Neural progenitor cell (in vitro differentiated cells): ENCODE results near the gene OR14C36. TPM values are rescaled to one million over a fixed set of nuclear protein-coding genes. Genes with fewer than 3 reads are reported as not detected.
"Not testable (repeated sequence)": the region's sequence is repeated elsewhere in the genome, so short reads cannot be mapped to it uniquely, and the experiment has no call there.

Source experiments
- DNase-seq: peaks from one replicate; pipeline ENCODE4 v3.0.0-alpha.2; 2016; ENCODE audit warnings: low spot score
- H2AFZ ChIP-seq: fragments of 200-600 bp; sonication (generic); replicated peaks from 2 replicates; pipeline ENCODE4 v1.6.1; 2016; ENCODE audit warnings: antibody characterized with exemption
- H3F3A ChIP-seq: fragments of 200-600 bp; sonication (generic); 2 replicates; pipeline ENCODE4 v1.6.1; 2016; ENCODE audit warnings: antibody characterized with exemption, low read depth
- H3K27ac ChIP-seq: fragments of 200-600 bp; sonication (generic); 2 replicates; pipeline ENCODE4 v1.5.1; 2016; ENCODE audit warnings: mild to moderate bottlenecking
- H3K27me3 ChIP-seq: fragments of 200-600 bp; sonication (generic); 2 replicates; pipeline ENCODE4 v1.6.1; 2016; ENCODE audit warnings: mild to moderate bottlenecking, moderate library complexity
- H3K36me3 ChIP-seq: fragments of 200-600 bp; sonication (generic); 2 replicates; pipeline ENCODE4 v1.5.1; 2016
- H3K4me1 ChIP-seq: fragments of 200-600 bp; sonication (generic); 2 replicates; pipeline ENCODE4 v1.6.1; 2016; ENCODE audit warnings: mixed run types
- H3K4me2 ChIP-seq: fragments of 200-600 bp; sonication (generic); 2 replicates; pipeline ENCODE4 v1.6.1; 2016
- H3K4me3 ChIP-seq: fragments of 200-600 bp; sonication (generic); 2 replicates; pipeline ENCODE4 v1.5.1; 2016
- H3K79me2 ChIP-seq: fragments of 200-600 bp; sonication (generic); 2 replicates; pipeline ENCODE4 v1.6.1; 2016; ENCODE audit warnings: low read depth
- H3K9ac ChIP-seq: fragments of 200-600 bp; sonication (generic); 2 replicates; pipeline ENCODE4 v1.6.1; 2016
- H3K9me3 ChIP-seq: fragments of 200-600 bp; sonication (generic); 2 replicates; pipeline ENCODE4 v1.5.1; 2016; ENCODE audit warnings: low read depth
- H4K20me1 ChIP-seq: fragments of 200-600 bp; sonication (generic); 2 replicates; pipeline ENCODE4 v1.6.1; 2016; ENCODE audit warnings: low read depth
- H3K27ac Mint-ChIP-seq: 3 replicates; pipeline ENCODE4 v1.8.0; 2021; ENCODE audit warnings: mixed read lengths
- H3K27me3 Mint-ChIP-seq: 2 replicates; pipeline ENCODE4 v1.8.0; 2022; ENCODE audit warnings: low read depth, mild to moderate bottlenecking, inconsistent platforms, moderate library complexity, mixed read lengths; ENCODE audit not compliant: insufficient read depth
- H3K36me3 Mint-ChIP-seq: 3 replicates; pipeline ENCODE4 v1.8.0; 2021; ENCODE audit warnings: mixed read lengths
- H3K4me1 Mint-ChIP-seq: 3 replicates; pipeline ENCODE4 v1.8.0; 2021; ENCODE audit warnings: mixed read lengths
- H3K4me3 Mint-ChIP-seq: 3 replicates; pipeline ENCODE4 v1.8.0; 2021; ENCODE audit warnings: mild to moderate bottlenecking, moderate library complexity, mixed read lengths
- H3K9me3 Mint-ChIP-seq: 3 replicates; pipeline ENCODE4 v1.8.0; 2020; ENCODE audit warnings: mixed read lengths
- CTCF ChIP-seq: fragments of 200-600 bp; sonication (generic); IDR thresholded peaks from 2 replicates; pipeline ENCODE4 v1.5.1; 2017; ENCODE audit warnings: antibody characterized with exemption, mild to moderate bottlenecking
- EZH2 ChIP-seq: fragments of 200-600 bp; sonication (generic); IDR thresholded peaks from 2 replicates; pipeline ENCODE4 v1.6.1; 2017; ENCODE audit warnings: antibody characterized with exemption, mild to moderate bottlenecking, moderate library complexity
- EZH2phosphoT487 ChIP-seq: fragments of 200-600 bp; sonication (generic); IDR thresholded peaks from 2 replicates; pipeline ENCODE4 v1.6.1; 2017; ENCODE audit warnings: antibody characterized with exemption
- total RNA-seq: library from RNA; depleted of rRNA; stranded (reverse); fragments of >200 nt; gene quantifications from 2 replicates; pipeline ENCODE4 v1.2.3, GENCODE V29; 2015; ENCODE audit warnings: low replicate concordance

OR14C36 gene
- total RNA-seq = not detected in 2 replicates

DNA sequence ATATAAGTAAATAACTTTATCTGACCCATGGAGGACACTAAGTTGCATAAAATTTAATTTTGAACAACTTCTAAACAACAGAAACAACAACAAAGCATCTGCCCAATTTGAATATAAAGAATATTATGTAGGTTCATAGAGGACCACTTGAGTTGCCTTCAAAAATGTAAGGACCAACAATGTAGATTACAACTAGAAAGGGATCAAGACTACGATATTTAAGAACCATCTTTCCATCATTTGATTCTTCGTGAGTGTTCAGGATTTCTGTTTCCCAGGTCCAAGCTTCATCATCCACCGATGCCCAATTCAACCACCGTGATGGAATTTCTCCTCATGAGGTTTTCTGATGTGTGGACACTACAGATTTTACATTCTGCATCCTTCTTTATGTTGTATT, at the start of gene OR14C36:
TSS of gene OR14C36 (plus strand) at position 301 of the 400 bp plus-strand sequence. CDS start at position 301, 0 bp downstream.
- no peak within 1 kb of the TSS for H3K9ac ChIP-seq
- H3K4me3 Mint-ChIP-seq = no peak within 1 kb of the TSS
- no peak for DNase-seq
- no peaks in the 10 kb centered on the region for H3F3A ChIP-seq
- H3K4me2 ChIP-seq = no peak within 1 kb of the TSS
- no peak for TF ChIP-seq EZH2phosphoT487
- TF ChIP-seq EZH2 = no peak
- TF ChIP-seq CTCF = no peak
- no peaks in the 10 kb centered on the region for H3K36me3 ChIP-seq
- no peaks in the 10 kb centered on the region for H3K27me3 ChIP-seq
- no peak within 1 kb of the TSS for H3K27ac Mint-ChIP-seq
- H3K79me2 ChIP-seq = no peaks in the 10 kb centered on the region
- no peak within 1 kb of the TSS for H2AFZ ChIP-seq
- no peaks in the 10 kb centered on the region for H3K4me1 ChIP-seq
- peaks cover 37% of the 10 kb centered on the region for H3K9me3 ChIP-seq
- no peaks in the 10 kb centered on the region for H4K20me1 ChIP-seq
- H3K27ac ChIP-seq = no peak within 1 kb of the TSS
- H3K9me3 Mint-ChIP-seq = peaks cover 5% of the 10 kb centered on the region
- H3K4me3 ChIP-seq = no peak within 1 kb of the TSS
- no peaks in the 10 kb centered on the region for H3K27me3 Mint-ChIP-seq
- H3K4me1 Mint-ChIP-seq = no peaks in the 10 kb centered on the region
- no peaks in the 10 kb centered on the region for H3K36me3 Mint-ChIP-seq

- Histone ChIP-seq H3K4me2 (no peak within 1 kb of the TSS), H3K4me3 (no peak within 1 kb of the TSS), H3K79me2 (no peaks in the 10 kb centered on the region), H3K9ac (no peak within 1 kb of the TSS), H3K9me3 (peaks cover 9% of the 10 kb centered on the region), H3F3A (no peaks in the 10 kb centered on the region), H3K36me3 (no peaks in the 10 kb centered on the region), H3K4me1 (no peaks in the 10 kb centered on the region), H4K20me1 (no peaks in the 10 kb centered on the region), H2AFZ (no peak within 1 kb of the TSS), H3K27ac (no peak within 1 kb of the TSS), H3K27me3 (no peaks in the 10 kb centered on the region)
- H3K27me3 Mint-ChIP-seq = no peaks in the 10 kb centered on the region
- no peak within 1 kb of the TSS for H3K27ac Mint-ChIP-seq
- H3K36me3 Mint-ChIP-seq = no peaks in the 10 kb centered on the region
- H3K4me1 Mint-ChIP-seq = no peaks in the 10 kb centered on the region
- H3K9me3 Mint-ChIP-seq = peaks cover 26% of the 10 kb centered on the region
- TF ChIP-seq CTCF = no peak
- no peak for TF ChIP-seq EZH2
- TF ChIP-seq EZH2phosphoT487 = no peak
- no peak for DNase-seq
- no peak within 1 kb of the TSS for H3K4me3 Mint-ChIP-seq
These were observed 45.3 kb upstream of the OR14C36 start, which contains the start of gene OR2T12 for GRCh38 chr1:248303324-248303723. Gene OR2T12 (minus strand): TSS chr1:248303424. CDS start chr1:248295578, 7,846 bp downstream.

- H3K9me3 Mint-ChIP-seq = peaks cover 35% of the 10 kb centered on the region
- not testable (repeated sequence) for H3K27ac ChIP-seq, H3F3A ChIP-seq, H3K36me3 ChIP-seq, H4K20me1 ChIP-seq, H3K4me3 Mint-ChIP-seq, H3K27ac Mint-ChIP-seq, H3K27me3 Mint-ChIP-seq, H3K4me2 ChIP-seq, H3K36me3 Mint-ChIP-seq, H3K4me1 Mint-ChIP-seq, H3K4me3 ChIP-seq, H3K79me2 ChIP-seq, H3K9ac ChIP-seq, DNase-seq, H2AFZ ChIP-seq, H3K4me1 ChIP-seq, H3K27me3 ChIP-seq
- peaks cover 14% of the 10 kb centered on the region for H3K9me3 ChIP-seq
These were observed 42.9 kb upstream of the OR14C36 start for GRCh38 chr1:248305672-248306071.

DNA sequence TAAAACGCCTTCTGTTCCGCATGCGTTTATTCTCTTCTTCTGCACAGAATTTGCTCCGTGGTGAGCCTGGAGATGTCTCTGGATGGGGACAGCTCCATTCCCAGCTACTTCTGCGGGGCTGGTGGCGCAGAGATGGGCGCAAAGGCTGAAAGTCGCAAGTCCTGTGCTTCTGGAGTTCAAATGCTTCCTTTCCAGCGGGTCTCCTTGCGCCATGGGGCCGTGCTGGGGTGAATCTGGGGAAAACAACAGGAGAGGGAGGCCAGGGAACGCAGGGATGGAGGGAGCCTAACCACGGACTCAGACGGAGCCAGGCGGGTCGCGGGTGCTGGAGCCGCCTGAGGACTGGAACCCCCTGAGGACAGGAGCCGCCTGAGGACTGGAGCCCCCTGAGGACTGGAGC, 42.5 kb upstream of the OR14C36 start:
- no peaks in the 10 kb centered on the region for H3K4me1 ChIP-seq
- H3K9me3 ChIP-seq = peaks cover 15% of the 10 kb centered on the region
- H3K9ac ChIP-seq = no peak overlapping the region
- Mint-ChIP-seq H3K4me3 (no peak overlapping the region), H3K36me3 (no peaks in the 10 kb centered on the region), H3K27ac (no peak overlapping the region), H3K4me1 (no peaks in the 10 kb centered on the region), H3K27me3 (no peaks in the 10 kb centered on the region), H3K9me3 (peaks cover 37% of the 10 kb centered on the region)
- no peak overlapping the region for H3K4me2 ChIP-seq
- H3F3A ChIP-seq = no peaks in the 10 kb centered on the region
- H4K20me1 ChIP-seq = no peaks in the 10 kb centered on the region
- H3K4me3 ChIP-seq = no peak overlapping the region
- no peaks in the 10 kb centered on the region for H3K27me3 ChIP-seq
- no peaks in the 10 kb centered on the region for H3K79me2 ChIP-seq
- DNase-seq = no peak
- no peak for TF ChIP-seq EZH2phosphoT487
- TF ChIP-seq CTCF = no peak
- no peak for TF ChIP-seq EZH2
- H2AFZ ChIP-seq = no peak overlapping the region
- no peaks in the 10 kb centered on the region for H3K36me3 ChIP-seq
- H3K27ac ChIP-seq = no peak overlapping the region

DNA sequence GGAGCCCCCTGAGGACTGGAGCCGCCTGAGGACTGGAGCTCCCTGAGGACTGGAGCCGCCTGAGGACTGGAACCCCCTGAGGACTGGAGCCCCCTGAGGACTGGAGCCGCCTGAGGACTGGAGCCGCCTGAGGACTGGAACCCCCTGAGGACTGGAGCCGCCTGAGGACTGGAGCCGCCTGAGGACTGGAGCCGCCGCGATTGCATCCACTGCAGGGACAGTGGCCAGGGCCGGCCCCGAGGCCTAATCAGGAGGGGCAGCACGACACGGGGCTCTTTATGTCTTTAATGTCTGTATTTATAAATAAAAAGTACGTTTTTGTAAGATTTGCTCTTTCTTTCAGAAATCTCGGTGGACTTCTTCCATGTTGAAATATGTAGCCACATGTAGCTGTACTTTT, 41.8 kb upstream of the OR14C36 start:
- H3K79me2 ChIP-seq, H4K20me1 ChIP-seq, H3K4me3 Mint-ChIP-seq, H2AFZ ChIP-seq, DNase-seq, H3K9ac ChIP-seq, H3K27ac ChIP-seq, H3K27me3 Mint-ChIP-seq, H3K27me3 ChIP-seq, H3K4me1 Mint-ChIP-seq, H3K36me3 Mint-ChIP-seq, H3K4me3 ChIP-seq, H3K27ac Mint-ChIP-seq, H3K4me1 ChIP-seq, H3K4me2 ChIP-seq, H3K36me3 ChIP-seq, H3F3A ChIP-seq: not testable (repeated sequence)
- H3K9me3 Mint-ChIP-seq = peaks cover 41% of the 10 kb centered on the region
- peaks cover 18% of the 10 kb centered on the region for H3K9me3 ChIP-seq
